ENCODE data around the gene PALMD.

Gene PALMD

DNA sequence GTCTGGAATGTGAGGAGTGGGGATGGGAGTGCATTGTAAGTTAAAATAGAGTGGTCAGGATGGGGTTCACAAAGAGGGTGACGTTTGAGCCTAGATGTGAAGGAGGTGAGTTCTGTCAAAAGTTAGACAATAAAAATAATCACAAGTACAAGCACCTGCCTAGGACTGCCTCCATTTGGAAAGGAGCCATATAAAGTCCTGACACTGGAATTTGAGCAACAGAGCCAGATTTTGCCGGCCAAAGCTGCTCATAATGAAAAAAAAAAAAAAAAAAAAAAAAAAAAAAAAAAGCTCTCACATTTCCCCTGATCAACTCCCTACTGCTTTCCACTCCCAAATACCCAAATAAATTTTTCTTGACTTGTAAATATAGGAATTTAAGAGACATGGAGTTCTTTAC is 4.1 kb downstream of the PALMD start:
- DNase-seq (ENCODE audit: insufficient read length, low spot score) (no peak), FAIRE-seq (peak; percentile 16)
- TF ChIP-seq, protein P1, sequence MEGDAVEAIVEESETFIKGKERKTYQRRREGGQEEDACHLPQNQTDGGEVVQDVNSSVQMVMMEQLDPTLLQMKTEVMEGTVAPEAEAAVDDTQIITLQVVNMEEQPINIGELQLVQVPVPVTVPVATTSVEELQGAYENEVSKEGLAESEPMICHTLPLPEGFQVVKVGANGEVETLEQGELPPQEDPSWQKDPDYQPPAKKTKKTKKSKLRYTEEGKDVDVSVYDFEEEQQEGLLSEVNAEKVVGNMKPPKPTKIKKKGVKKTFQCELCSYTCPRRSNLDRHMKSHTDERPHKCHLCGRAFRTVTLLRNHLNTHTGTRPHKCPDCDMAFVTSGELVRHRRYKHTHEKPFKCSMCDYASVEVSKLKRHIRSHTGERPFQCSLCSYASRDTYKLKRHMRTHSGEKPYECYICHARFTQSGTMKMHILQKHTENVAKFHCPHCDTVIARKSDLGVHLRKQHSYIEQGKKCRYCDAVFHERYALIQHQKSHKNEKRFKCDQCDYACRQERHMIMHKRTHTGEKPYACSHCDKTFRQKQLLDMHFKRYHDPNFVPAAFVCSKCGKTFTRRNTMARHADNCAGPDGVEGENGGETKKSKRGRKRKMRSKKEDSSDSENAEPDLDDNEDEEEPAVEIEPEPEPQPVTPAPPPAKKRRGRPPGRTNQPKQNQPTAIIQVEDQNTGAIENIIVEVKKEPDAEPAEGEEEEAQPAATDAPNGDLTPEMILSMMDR (IDR thresholded peaks at IDR 0.05; ENCODE audit: insufficient read depth, missing control alignments): no peak

DNA sequence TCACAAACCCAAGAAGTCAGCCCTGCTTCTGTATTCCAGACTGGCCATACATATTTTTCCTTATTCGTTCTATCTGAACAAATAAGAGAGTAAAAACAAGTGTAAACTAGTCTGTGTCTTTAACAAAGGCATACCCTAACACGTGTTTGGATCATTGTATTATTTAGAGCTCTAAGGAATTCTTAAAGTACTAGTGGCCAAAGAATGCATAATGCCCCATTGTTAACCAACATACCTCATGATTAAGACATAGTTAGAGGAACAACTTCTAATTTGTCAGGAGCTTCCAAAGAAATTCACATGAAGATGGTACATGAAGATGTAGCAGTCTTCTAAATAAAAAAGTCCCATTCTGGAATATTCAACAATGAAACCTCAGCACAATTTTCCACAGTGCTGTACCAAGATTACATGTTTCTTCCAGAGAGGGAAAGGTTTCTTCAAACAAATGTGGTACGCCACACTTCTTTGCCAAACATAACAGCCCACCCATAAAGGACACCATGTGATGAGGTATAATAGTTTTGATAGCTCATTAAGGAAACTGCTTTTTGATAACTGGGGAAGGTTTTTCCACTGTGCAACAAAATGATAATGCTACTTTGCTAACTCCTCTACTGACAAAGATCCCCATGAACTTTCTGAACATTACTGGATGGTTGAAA is 5.0 kb downstream of the PALMD start:
- peak; percentile 79 for FAIRE-seq
- TF ChIP-seq, protein P1 (IDR thresholded peaks at IDR 0.05; ENCODE audit: insufficient read depth, missing control alignments): no peak

DNA sequence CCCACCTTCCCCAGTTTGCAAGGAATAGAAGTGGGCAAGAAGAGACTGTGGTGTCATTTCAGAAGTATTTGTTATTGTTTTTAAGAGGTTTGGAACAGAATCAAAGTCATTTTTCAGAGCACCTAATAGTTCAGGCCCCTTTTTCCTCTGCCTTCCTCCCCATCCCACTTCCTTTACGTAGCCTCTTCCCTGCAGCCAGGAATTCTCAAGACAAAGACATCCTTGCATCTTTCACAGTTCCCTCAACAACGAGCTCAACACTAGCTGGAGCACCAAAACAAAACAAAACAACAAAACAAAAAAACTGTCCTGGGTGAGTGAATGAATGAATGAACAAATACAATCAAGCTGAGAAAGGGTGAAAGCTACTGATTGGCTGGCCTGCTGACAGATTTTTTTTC is 7.0 kb downstream of the PALMD start:
- TF ChIP-seq, protein P1 (IDR thresholded peaks at IDR 0.05; ENCODE audit: insufficient read depth, missing control alignments): no peak
- FAIRE-seq: no peak
- no peak for DNase-seq (ENCODE audit: insufficient read length, low spot score)

More for the DNA sequence above, 5.0 kb downstream of the PALMD start:
- DNase-seq (ENCODE audit: insufficient read length, low spot score): no peak

DNA sequence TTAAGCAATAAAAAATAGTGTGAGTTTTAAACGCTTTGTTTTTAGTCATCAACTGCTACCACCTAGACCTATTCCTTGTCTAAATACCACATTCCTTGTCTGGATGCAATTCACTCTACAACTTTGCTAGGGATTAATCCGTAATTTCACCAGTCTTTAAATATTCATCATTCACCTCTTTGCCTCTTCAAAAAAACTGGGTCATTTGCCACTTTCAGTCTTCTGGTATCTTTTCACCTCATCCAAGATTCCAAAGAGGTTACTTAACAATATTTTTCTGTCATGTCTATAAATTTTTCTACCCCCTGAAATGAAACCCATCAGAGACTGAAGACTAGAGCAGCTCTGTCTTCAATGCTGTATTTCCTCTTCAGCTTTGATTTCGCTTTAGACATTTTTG is 9.5 kb downstream of the PALMD start:
- TF ChIP-seq, protein P1 (IDR thresholded peaks at IDR 0.05; ENCODE audit: insufficient read depth, missing control alignments): no peak
- DNase-seq (ENCODE audit: insufficient read length, low spot score) (no peak), FAIRE-seq (no peak)

DNA sequence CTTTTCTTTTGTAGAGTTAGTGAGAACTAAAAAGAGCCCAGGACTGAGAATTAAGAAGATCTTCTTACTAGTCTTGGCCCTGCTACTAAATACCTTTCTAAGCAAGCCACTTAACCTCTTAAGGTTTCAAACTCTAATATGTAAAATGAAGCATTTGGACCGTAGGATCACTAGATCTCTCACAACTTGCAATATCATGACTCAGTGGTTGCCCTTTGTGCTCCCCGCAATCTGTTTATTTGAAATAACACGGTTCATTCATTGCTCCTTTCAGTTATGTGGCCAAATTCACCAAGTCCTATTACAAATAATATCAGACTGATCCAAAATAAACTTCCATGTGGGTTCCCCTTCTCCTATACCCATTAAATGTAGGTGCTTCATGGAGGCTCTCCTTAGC is 10.8 kb downstream of the PALMD start:
- FAIRE-seq: no peak
- DNase-seq (ENCODE audit: insufficient read length, low spot score): no peak
- TF ChIP-seq, protein P1 (IDR thresholded peaks at IDR 0.05; ENCODE audit: insufficient read depth, missing control alignments): no peak

DNA sequence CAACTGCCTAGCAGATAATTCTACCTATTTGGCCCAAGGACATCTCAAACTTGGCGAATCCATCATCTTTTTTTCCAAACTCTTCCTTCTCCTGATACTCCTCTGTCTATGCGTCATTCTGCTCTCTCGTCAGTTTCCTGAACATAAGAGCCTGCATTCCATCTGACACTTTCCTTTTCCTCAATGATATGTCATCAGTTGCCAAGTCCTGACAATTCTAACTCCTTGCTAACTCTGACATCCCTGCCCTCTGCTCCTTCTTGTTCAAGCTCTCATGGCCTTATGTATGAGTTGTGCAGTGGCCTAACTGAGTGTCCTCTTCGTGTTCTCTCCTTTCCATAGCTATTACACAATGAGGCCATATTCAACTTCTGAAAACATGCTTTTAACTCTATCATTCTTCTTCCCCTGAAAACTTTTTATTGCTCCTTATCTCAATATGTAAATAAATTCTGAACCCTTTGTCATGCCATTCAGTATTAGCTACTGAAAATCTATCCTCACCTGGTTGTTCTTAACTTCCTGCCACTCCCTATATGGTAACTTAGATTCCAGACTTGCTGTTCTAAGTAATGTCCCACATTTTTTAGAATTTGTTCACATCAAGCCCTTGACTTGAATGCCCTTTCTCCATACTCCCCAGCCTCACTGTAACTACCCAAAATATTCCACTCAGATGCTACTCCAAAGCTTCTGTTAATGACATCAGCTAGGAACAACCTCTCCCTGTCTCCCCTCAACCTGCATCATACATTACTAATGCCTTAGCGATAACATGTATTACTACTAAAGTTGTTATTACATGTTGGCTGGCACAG is 11.5 kb downstream of the PALMD start:
- FAIRE-seq (no peak), DNase-seq (ENCODE audit: insufficient read length, low spot score) (no peak)
- TF ChIP-seq, protein P1 (IDR thresholded peaks at IDR 0.05; ENCODE audit: insufficient read depth, missing control alignments): no peak

DNA sequence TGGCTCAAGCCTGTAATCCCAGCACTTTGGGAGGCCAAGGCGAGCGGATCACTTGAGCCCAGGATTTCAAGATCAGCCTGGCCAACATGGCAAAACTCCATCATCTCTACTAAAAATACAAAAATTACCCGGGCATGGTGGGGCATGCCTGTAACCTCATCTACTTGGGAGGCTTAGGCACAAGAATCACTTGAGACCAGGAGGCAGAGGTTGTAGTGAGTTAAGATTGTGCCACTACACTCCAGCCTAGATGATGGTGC is 12.0 kb downstream of the PALMD start:
- DNase-seq (ENCODE audit: insufficient read length, low spot score): no peak
- no peak for FAIRE-seq
- TF ChIP-seq, protein P1 (IDR thresholded peaks at IDR 0.05; ENCODE audit: insufficient read depth, missing control alignments): no peak
